ENCODE measurements around the gene ACSM6. TPM values are rescaled to one million over a fixed set of nuclear protein-coding genes. Genes with fewer than 3 reads are reported as not detected.

The ACSM6 gene
- polyA plus RNA-seq, 1 of the 3 experiments (the other 2 are of a cell fraction), result not detected

GRCh38 chr10:95220539-95220938, 26.5 kb downstream of the ACSM6 start:
- ChIA-PET CTCF (no interaction called here), POLR2A (no interaction called here)
- Histone ChIP-seq H3K36me3 (replicated peaks in 1 of 2; ENCODE audit: control insufficient read depth in 1 of 2, insufficient read depth in 2 of 2, low read length in 1 of 2) (no peaks in the 10 kb centered on the region), H3K79me2 (ENCODE audit: insufficient read depth) (no peaks in the 10 kb centered on the region), H3K9me2 (no peaks in the 10 kb centered on the region), H3K4me3 (ENCODE audit: low read depth in 2 of 2, low read length in 1 of 2) (no peak overlapping the region), H2AFZ (ENCODE audit: low read depth) (no peak overlapping the region), H3K9ac (no peak overlapping the region), H3K4me1 (ENCODE audit: control insufficient read depth in 1 of 2, insufficient read depth in 2 of 2, low read depth in 1 of 2, low read length in 1 of 2) (no peaks in the 10 kb centered on the region), H4K20me1 (ENCODE audit: insufficient read depth) (no peaks in the 10 kb centered on the region), H3K27ac (ENCODE audit: low read depth in 2 of 2, low read length in 1 of 2) (no peak overlapping the region), H3K27me3 (ENCODE audit: insufficient read depth) (no peaks in the 10 kb centered on the region), H3K9me3 (0 out of 2 replicates have a peak, but pooled peaks cover 4% of the 10 kb centered on the region), H3F3A (replicated peaks; ENCODE audit: insufficient read depth) (no peaks in the 10 kb centered on the region), H3K4me2 (no peak overlapping the region)
- no peak for TF ChIP-seq GATA2 (CRISPR knock-in tag; IDR thresholded peaks at IDR 0.05)
- TF ChIP-seq FOXJ3 (CRISPR knock-in tag; IDR thresholded peaks at IDR 0.05), result no peak
- no peak for TF ChIP-seq IRF3 (IDR thresholded peaks at IDR 0.05; ENCODE audit: low read depth, low read length)
- no peak for TF ChIP-seq NRF1 (IDR thresholded peaks at IDR 0.05; ENCODE audit: low read depth, low read length)
- no peak for TF ChIP-seq MEF2A (IDR thresholded peaks at IDR 0.05; ENCODE audit: borderline replicate concordance, low read depth)
- no peak for TF ChIP-seq TEAD4 (IDR thresholded peaks at IDR 0.05; ENCODE audit: borderline replicate concordance, insufficient read depth)
- no peak for TF ChIP-seq ZBTB33 (IDR thresholded peaks at IDR 0.05; ENCODE audit: borderline replicate concordance, low read depth)
- no peak for TF ChIP-seq PBX3 (IDR thresholded peaks at IDR 0.05)
- TF ChIP-seq MXI1 (IDR thresholded peaks at IDR 0.05; ENCODE audit: low read depth, low read length), result no peak
- TF ChIP-seq RXRA (IDR thresholded peaks at IDR 0.05; ENCODE audit: borderline replicate concordance, low read depth), result no peak
- TF ChIP-seq NFIC (IDR thresholded peaks at IDR 0.05; ENCODE audit: borderline replicate concordance), result no peak
- no peak for TF ChIP-seq SMC3 (IDR thresholded peaks at IDR 0.05; ENCODE audit: low read depth, low read length)
- TF ChIP-seq USF2 (IDR thresholded peaks at IDR 0.05; ENCODE audit: borderline replicate concordance, low read depth, low read length), result no peak
- no peak for TF ChIP-seq CTCF (IDR thresholded peaks at IDR 0.05)
- no peak for TF ChIP-seq RCOR1 (IDR thresholded peaks at IDR 0.05; ENCODE audit: low read length)
- no peak for TF ChIP-seq GABPA (IDR thresholded peaks at IDR 0.05; ENCODE audit: low read depth)
- TF ChIP-seq ELF1 (IDR thresholded peaks at IDR 0.05), result no peak
- TF ChIP-seq TAF1 (IDR thresholded peaks at IDR 0.05; ENCODE audit: borderline replicate concordance, low read depth, low read length), result no peak
- no peak for TF ChIP-seq REST (IDR thresholded peaks at IDR 0.05; ENCODE audit: low read depth, low read length)
- TF ChIP-seq POLR2AphosphoS5 (IDR thresholded peaks at IDR 0.05; ENCODE audit: low read depth, low read length), result no peak
- whole genome bisulfite sequencing (ENCODE audit: low lambda C conversion rate), result 76% methylated on average over 3 of the region's 3 CpGs
- DNase-seq, result no peak
